ENCODE measurements around the gene RAB26. TPM values are rescaled to one million over a fixed set of nuclear protein-coding genes. Genes with fewer than 3 reads are reported as not detected.

The RAB26 gene
- total and polyA plus RNA-seq, 2 of the 13 experiments (the other 11 are each of a cell fraction or from before 2014, with no cell fraction given), result 0.86 to 3.6 TPM

GRCh38 chr16:2152695-2153506 lies 4.5 kb downstream of the RAB26 start (continued):
- TF ChIP-seq ZNF12 (CRISPR knock-in tag; IDR thresholded peaks at IDR 0.05), result 0 out of 2 replicates have a peak, but pooled peaks have one; percentile 16
- TF ChIP-seq JUN (CRISPR knock-in tag; IDR thresholded peaks at IDR 0.05), result no peak
- TF ChIP-seq ZMAT3 (CRISPR knock-in tag; conservative IDR thresholded peaks at IDR 0.05), result 0 out of 2 replicates have a peak, but pooled peaks have one; percentile 27
- TF ChIP-seq HNRNPK (IDR thresholded peaks at IDR 0.05; ENCODE audit: low read depth, low read length, poor library complexity, severe bottlenecking), result peak; percentile 13
- no peak for TF ChIP-seq ZNF614 (CRISPR knock-in tag; IDR thresholded peaks at IDR 0.05; ENCODE audit: borderline replicate concordance)
- no peak; the same call in 1 of the 2 replicates for TF ChIP-seq GATAD1 (CRISPR knock-in tag; IDR thresholded peaks at IDR 0.05)
- TF ChIP-seq ZNF101 (CRISPR knock-in tag; IDR thresholded peaks at IDR 0.05; ENCODE audit: borderline replicate concordance, low read depth), result no peak
- peak; percentile 22; the same call in 1 of the 2 replicates for TF ChIP-seq KAT7 (CRISPR knock-in tag; IDR thresholded peaks at IDR 0.05; ENCODE audit: borderline replicate concordance)
- TF ChIP-seq ZNF432 (CRISPR knock-in tag; IDR thresholded peaks at IDR 0.05; ENCODE audit: borderline replicate concordance), result no peak
- no peak for TF ChIP-seq MYNN (CRISPR knock-in tag; IDR thresholded peaks at IDR 0.05; ENCODE audit: low read depth)
- TF ChIP-seq TBP (CRISPR knock-in tag; IDR thresholded peaks at IDR 0.05), result no peak
- TF ChIP-seq HNF1A (IDR thresholded peaks at IDR 0.05; ENCODE audit: low read depth), result no peak
- peak; percentile 22; the same call in 1 of the 2 replicates for TF ChIP-seq HNF1A (CRISPR knock-in tag; IDR thresholded peaks at IDR 0.05; ENCODE audit: borderline replicate concordance)
- TF ChIP-seq ZNF431 (CRISPR knock-in tag; IDR thresholded peaks at IDR 0.05; ENCODE audit: borderline replicate concordance, low read depth), result no peak
- no peak for TF ChIP-seq NR3C1 (CRISPR knock-in tag; IDR thresholded peaks at IDR 0.05)
- no peak for TF ChIP-seq ZNF749 (CRISPR knock-in tag; IDR thresholded peaks at IDR 0.05; ENCODE audit: borderline replicate concordance)
- no peak for TF ChIP-seq ZNF549 (CRISPR knock-in tag; IDR thresholded peaks at IDR 0.05)
- TF ChIP-seq ZNF629 (CRISPR knock-in tag; conservative IDR thresholded peaks at IDR 0.05), result no peak
- TF ChIP-seq LRRFIP1 (CRISPR knock-in tag; conservative IDR thresholded peaks at IDR 0.05), result no peak
- TF ChIP-seq MIER2 (CRISPR knock-in tag; IDR thresholded peaks at IDR 0.05), result no peak
- no peak for TF ChIP-seq ZNF652 (CRISPR knock-in tag; IDR thresholded peaks at IDR 0.05; ENCODE audit: borderline replicate concordance, low read depth)
- TF ChIP-seq ATF7-NPFF (CRISPR knock-in tag; IDR thresholded peaks at IDR 0.05; ENCODE audit: low read depth), result no peak
